Stomach (tissue), 4 donors: Measurements from ENCODE around the gene THSD7A.

Experiments
- CTCF ChIP-seq, 7 experiments: fragments of 450-650 bp in 4 of 7; fragments of 200-600 bp in 3 of 7; sonication (generic) in 3 of 7; IDR thresholded peaks; one replicate each; pipeline ENCODE4 v1.5.1; 2016 to 2019; ENCODE audit warnings: antibody characterized with exemption in 7 of 7, control low read depth in 2 of 7, mild to moderate bottlenecking in 1 of 7
- POLR2A ChIP-seq, 4 donors: fragments of 450-650 bp; IDR thresholded peaks; one replicate each; pipeline ENCODE4 v1.6.1; 2016; ENCODE audit warnings: antibody characterized with exemption in 4 of 4, control low read depth in 2 of 4, mild to moderate bottlenecking in 1 of 4, moderate library complexity in 1 of 4

- TF ChIP-seq CTCF (IDR thresholded peaks at IDR 0.05) = no peak
- no peak for TF ChIP-seq POLR2A (IDR thresholded peaks at IDR 0.05)
Measured at GRCh38 chr7:11726001-11726793, 105.8 kb downstream of the THSD7A start.
